Panc1 (cell line): ENCODE data around the gene HBS1L.

Experiments
- REST ChIP-seq, 2 experiments: IDR thresholded peaks; 2 replicates each; pipeline ENCODE4 v1.6.1; 2011 to 2012; ENCODE audit warnings: low read depth in 2 of 2, control low read depth in 1 of 2, low read length in 1 of 2, mild to moderate bottlenecking in 1 of 2, moderate library complexity in 1 of 2; ENCODE audit not compliant: insufficient read depth in 1 of 2
- SIN3A ChIP-seq: IDR thresholded peaks from 2 replicates; pipeline ENCODE4 v1.6.1; 2012; ENCODE audit warnings: low read depth, mild to moderate bottlenecking, low read length, moderate library complexity, borderline replicate concordance; ENCODE audit not compliant: insufficient read depth
- TF ChIP-seq, protein P1 (sequence below): fragments of 450-650 bp; IDR thresholded peaks from 2 replicates; pipeline ENCODE4 v1.5.1; 2017; ENCODE audit warnings: mild to moderate bottlenecking

GRCh38 chr6:134990262-134990661, 64.4 kb downstream of the HBS1L start:
- TF ChIP-seq REST (IDR thresholded peaks at IDR 0.05; ENCODE audit: insufficient read depth in 1 of 2, low read depth in 2 of 2, low read length in 1 of 2) (no peak), SIN3A (no peak)
- TF ChIP-seq, protein P1, sequence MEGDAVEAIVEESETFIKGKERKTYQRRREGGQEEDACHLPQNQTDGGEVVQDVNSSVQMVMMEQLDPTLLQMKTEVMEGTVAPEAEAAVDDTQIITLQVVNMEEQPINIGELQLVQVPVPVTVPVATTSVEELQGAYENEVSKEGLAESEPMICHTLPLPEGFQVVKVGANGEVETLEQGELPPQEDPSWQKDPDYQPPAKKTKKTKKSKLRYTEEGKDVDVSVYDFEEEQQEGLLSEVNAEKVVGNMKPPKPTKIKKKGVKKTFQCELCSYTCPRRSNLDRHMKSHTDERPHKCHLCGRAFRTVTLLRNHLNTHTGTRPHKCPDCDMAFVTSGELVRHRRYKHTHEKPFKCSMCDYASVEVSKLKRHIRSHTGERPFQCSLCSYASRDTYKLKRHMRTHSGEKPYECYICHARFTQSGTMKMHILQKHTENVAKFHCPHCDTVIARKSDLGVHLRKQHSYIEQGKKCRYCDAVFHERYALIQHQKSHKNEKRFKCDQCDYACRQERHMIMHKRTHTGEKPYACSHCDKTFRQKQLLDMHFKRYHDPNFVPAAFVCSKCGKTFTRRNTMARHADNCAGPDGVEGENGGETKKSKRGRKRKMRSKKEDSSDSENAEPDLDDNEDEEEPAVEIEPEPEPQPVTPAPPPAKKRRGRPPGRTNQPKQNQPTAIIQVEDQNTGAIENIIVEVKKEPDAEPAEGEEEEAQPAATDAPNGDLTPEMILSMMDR: no peak
